ENCODE data around the gene AIPL1.
A peak's percentile ranks its signal among the peaks of the same experiment; 100 is the strongest.

DNA sequence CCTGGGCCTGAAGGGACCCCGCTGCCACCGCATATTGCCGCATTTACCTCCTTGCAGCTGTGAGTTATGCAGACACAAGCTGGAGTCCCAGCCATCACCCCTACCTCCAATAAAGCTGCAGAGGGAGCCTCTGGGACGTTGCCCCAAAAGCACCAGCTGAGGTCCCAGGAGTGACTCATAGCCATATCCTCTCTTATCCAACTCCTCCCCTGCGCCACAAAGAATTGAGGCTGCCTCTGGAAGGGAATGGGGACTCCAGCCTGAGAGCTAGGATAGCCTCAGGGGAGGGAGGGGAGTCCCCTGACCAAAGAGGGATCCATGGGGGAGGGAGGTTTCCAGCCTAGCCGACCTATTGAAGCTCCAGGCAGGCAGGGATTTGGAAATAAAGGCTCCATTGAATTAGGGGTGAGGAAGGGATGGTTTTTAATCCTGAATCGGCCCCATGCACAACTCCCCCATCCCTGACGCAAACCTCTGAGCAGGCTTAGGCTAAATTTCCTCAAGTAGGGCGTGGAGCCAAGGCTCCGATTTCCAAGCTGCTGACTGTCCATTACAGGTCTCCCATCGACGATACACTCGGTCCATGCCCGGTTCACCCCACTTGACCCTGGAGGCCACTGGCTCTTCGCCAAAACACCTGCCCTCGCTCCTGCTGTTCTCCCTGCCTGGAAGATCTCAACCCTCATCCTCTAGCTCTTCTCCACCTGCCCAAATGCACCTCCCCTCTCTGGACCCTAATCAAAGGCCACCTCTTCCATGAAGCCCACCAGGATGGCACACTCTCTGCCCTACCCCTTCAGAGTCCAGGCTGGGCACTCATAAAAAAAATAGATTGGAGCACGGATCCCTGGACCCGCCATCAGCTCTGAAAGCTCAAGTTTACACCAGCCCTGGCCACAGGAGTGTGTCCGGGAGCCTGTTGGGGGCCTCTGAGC is 36.9 kb upstream of the AIPL1 start:
- TF ChIP-seq, protein P1, sequence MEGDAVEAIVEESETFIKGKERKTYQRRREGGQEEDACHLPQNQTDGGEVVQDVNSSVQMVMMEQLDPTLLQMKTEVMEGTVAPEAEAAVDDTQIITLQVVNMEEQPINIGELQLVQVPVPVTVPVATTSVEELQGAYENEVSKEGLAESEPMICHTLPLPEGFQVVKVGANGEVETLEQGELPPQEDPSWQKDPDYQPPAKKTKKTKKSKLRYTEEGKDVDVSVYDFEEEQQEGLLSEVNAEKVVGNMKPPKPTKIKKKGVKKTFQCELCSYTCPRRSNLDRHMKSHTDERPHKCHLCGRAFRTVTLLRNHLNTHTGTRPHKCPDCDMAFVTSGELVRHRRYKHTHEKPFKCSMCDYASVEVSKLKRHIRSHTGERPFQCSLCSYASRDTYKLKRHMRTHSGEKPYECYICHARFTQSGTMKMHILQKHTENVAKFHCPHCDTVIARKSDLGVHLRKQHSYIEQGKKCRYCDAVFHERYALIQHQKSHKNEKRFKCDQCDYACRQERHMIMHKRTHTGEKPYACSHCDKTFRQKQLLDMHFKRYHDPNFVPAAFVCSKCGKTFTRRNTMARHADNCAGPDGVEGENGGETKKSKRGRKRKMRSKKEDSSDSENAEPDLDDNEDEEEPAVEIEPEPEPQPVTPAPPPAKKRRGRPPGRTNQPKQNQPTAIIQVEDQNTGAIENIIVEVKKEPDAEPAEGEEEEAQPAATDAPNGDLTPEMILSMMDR (conservative IDR thresholded peaks at IDR 0.05; ENCODE audit: low read depth, low read length) = peak; percentile 28; the same call in 1 of the 2 replicates
- 0 out of 2 replicates have a peak, but pooled peaks have one; percentile 19 for TF ChIP-seq SMC3 (IDR thresholded peaks at IDR 0.05; ENCODE audit: low read depth, low read length)
- no peak for TF ChIP-seq POLR2A (IDR thresholded peaks at IDR 0.05; ENCODE audit: low read depth, low read length)
- no peak for TF ChIP-seq MAZ (IDR thresholded peaks at IDR 0.05; ENCODE audit: borderline replicate concordance, low read depth, low read length)
- no peak for TF ChIP-seq RFX5 (IDR thresholded peaks at IDR 0.05; ENCODE audit: low read depth, low read length)
- TF ChIP-seq NFE2L2 (IDR thresholded peaks at IDR 0.05; ENCODE audit: low read depth, low read length) = no peak
